Fibroblast of skin of scalp (primary cell): ENCODE results near the gene KLC3. TPM values are rescaled to one million over a fixed set of nuclear protein-coding genes. Genes with fewer than 3 reads are reported as not detected.
"Not testable (repeated sequence)": the region's sequence is repeated elsewhere in the genome, so short reads cannot be mapped to it uniquely, and the experiment has no call there.

ENCODE experiments used
- DNase-seq: peaks from one replicate; pipeline ENCODE4 v3.0.0-alpha.2; 2013
- polyA plus RNA-seq, 2 experiments: library from polyadenylated mRNA; unstranded; fragments of 120-200 nt; gene quantifications; one replicate each; pipeline ENCODE4 v1.2.1, GENCODE V29; 2013; ENCODE audit not compliant: insufficient read length in 2 of 2

Gene KLC3
- polyA plus RNA-seq (2013, experiment 1 of 2; ENCODE audit: insufficient read length): 0.08 TPM
- 0.22 TPM for polyA plus RNA-seq (2013, experiment 2 of 2; ENCODE audit: insufficient read length)

DNA sequence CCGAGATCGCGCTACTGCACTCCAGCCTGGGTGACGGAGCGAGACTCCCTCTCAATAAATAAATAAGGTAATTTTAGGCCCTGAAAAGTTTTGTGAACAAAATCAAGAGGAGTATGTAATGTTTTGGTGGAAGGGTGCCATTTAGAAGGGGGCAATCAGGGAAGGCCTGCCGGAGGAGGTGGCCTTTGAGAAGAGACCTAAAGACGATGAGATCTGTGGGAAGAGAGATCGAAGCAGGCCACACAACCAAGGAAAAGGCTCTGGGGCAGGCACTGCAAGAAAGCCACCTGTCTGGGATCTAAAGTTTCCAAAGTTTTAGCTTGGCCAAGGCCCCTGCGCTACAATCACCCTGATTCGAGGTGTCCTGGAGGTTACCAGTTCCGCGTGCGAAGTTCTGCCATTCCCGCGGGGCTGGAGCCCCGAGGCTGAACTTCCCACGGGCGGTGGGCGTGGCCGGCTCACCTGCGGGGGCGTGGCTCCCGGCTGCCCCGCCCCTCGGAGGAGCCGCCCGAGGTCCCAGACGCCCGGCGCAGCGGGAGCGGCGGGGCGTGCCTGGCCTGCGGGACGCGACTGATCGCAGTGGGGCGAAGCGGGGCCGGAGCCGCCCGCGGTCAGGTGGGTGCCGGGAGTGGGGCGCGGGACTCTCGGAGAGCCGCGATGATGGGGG, at the start of gene KLC3:
KLC3 (plus strand) TSS at position 519 of the 667 bp plus-strand sequence. CDS start 4,792 bp downstream, outside the sequence.
- no peak for DNase-seq

DNA sequence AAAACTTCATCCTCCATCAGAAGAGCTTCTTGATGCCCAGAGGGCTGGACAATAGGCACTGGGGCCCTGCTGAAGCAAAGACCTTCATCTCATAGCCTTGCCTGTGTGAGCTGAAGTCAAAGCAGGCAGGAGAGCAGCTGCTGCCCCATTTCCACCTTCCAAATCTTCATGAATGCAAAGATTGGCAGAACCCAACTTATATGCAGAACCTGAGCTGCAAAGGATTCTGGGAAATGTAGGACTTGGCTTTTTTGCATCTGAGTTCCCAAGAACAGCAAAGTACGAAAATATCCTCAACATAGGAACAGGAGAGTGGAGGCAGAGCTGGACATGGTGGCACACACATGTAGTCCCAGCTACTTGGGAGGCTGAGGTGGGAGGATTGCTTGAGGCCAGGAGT, 48.7 kb upstream of the KLC3 start:
- no peak for DNase-seq

DNA sequence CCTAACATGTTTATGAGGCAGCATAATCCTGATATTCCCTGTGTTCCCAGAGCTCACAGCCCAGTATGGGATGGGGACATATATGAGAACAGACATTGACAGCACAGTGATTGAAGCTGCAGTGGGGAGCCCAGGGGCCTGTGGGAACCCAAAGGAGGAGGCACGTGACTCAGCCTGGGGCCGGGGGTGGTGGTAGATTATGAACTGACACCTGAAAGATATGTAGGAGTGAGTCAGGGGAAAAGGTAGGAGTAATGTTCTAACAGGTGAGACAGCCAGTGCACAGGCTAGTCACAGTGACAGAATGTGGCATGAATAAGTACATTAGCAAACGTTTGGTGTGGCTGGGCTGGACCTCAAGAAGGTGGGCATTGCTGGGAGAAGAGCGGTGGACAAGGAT, 46.9 kb upstream of the KLC3 start:
- DNase-seq: no peak

DNA sequence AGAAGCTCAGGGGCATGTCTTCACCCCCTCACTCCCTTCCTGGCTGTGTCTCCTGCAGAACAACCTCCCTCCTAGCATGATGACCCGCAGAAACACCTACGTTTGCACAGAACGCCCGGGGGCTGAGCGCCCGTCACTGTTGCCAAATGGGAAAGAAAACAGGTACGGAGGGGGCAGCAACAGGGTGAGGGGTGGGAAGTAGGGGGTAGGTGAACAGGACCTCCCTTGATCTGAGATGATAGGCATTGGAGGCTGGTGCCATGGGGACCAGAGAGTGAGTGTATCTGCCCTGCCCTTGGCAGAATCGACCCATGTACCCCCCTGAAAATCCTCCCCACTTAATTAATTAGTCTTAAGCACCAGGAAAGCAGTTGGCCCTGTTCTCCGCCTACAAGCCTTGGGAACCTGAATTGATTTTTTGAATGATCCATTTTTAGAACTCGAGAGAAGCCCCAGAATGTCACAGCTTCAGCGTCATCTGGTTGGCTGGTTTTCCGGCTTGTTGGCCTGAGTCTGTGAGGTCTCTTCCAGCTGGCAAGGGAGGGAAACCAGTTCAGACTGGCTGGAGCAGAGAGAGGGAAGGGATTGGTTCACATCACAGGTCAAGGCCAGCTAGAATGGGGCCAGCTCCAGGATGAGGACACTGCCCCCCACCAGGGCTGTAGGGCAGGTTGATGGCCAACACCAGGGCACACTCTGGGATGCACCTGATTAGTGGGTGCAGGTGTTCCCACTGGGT, 46.1 kb upstream of the KLC3 start:
- no peak for DNase-seq

DNA sequence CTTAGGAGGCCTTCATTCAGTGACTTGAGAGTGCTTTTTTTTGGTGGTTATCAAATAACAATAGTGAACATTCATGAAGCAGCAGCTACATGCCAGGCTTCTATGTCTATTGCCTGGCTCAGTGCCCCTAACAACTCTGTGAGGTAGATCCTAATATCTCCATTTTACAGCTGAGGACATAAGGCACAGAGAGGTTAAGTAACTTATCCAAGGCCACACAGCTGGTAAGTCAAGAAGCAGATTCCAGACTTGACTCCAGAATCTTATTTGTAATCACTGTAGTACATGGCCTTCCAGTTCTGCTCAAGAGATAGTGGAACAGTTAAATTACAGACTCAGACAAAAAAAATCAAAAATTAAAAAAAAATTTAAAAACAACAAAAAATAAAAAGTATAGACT, 44.7 kb upstream of the KLC3 start:
- no peak for DNase-seq

DNA sequence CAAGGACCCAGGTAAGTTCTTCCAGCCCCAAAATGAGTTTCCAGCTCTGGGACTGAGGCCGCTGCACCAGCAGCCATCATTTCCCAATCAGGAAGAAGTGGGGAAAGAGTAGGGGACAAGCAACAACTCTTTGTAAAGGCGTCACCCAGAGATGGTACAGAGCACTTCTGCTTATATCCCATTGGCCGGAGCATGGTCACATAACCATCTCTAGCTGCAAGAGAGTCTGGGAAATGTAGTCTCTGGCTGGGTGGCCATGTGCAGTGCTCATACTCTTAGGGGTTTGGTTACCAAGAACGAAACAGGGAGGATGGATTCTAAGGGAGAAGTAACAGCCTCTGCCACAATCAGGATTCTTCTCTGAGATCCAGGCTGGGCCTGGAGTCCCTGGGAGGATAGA, 44.2 kb upstream of the KLC3 start:
- DNase-seq: no peak

DNA sequence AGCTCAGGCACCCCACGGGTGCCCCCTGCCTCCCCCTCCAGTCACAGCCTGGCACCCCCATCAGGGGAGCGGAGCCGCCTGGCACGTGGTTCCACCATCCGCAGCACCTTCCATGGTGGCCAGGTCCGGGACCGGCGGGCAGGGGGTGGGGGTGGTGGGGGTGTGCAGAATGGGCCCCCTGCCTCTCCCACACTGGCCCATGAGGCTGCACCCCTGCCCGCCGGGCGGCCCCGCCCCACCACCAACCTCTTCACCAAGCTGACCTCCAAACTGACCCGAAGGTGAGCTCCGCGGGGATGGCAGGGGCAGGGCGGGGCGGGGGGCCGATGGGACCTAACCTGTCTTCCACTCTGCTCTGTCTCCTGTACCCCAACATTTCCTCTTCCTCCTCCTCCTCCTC, 42.9 kb upstream of the KLC3 start:
- no peak for DNase-seq

DNA sequence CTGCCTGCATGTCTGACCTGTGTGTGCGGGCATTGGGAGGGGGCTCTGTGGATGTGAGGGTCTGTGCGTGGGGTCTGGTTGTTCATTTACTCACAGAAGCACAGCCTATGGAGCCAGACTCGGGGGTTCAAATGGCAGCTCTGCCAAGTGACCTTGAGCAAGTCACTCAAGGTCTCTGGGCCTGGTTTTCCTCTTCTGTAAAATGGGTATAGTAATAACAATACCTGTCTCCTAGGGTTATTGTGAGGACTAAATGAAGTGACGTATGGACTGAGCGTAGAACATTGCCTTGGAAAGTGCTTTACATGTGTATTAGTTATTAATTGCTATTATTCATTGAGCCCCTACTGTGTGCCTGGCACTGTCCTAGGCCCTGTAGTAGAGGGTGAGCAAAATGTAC, 42.3 kb upstream of the KLC3 start:
- DNase-seq: no peak

DNA sequence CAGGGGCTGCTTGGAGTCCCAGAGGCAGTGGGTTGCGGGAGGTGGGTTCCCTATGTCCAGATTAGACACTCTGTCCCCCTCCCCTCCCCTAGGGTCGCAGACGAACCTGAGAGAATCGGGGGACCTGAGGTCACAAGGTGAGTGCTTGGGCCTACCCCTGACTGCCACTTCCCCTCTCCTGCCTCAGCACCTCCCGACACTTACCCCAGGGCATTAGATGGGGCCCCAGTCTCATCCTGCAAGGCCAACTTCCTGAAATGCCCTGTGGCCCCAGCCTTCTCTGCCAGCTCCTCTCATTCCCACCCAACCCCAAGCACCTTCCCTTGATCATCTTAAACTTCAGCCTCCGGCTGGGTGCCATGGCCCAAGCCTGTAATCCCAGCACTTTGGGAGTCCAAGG, 40.8 kb upstream of the KLC3 start:
- DNase-seq: no peak

DNA sequence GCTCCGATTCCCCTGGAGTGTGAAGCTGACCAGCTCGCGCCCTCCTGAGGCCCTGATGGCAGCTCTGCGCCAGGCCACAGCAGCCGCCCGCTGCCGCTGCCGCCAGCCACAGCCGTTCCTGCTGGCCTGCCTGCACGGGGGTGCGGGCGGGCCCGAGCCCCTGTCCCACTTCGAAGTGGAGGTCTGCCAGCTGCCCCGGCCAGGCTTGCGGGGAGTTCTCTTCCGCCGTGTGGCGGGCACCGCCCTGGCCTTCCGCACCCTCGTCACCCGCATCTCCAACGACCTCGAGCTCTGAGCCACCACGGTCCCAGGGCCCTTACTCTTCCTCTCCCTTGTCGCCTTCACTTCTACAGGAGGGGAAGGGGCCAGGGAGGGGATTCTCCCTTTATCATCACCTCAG, 38.1 kb upstream of the KLC3 start:
- DNase-seq: no peak

DNA sequence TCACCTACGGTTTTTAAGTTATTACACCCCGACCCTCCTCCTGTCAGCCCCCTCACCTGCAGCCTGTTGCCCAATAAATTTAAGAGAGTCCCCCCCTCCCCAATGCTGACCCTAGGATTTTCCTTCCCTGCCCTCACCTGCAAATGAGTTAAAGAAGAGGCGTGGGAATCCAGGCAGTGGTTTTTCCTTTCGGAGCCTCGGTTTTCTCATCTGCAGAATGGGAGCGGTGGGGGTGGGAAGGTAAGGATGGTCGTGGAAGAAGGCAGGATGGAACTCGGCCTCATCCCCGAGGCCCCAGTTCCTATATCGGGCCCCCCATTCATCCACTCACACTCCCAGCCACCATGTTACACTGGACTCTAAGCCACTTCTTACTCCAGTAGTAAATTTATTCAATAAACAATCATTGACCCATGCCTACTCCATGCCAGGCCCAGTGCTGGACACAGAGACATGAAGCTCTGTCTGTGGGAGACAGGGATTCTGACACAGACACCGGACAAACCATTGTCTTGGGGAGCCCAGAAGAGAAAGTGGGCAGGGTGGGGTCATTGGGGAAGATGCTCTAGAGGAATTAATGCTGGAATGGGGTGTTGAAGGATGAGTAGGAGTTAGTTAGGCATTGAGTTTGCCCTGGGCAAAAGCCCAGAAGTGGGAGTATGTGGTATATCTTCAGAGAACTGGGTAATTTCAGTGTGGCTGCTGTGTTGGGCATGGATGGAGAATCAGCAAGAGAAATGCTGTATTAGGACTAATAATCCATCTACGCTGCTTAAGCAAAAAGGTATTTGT, 37.1 kb upstream of the KLC3 start:
- no peak for DNase-seq

DNA sequence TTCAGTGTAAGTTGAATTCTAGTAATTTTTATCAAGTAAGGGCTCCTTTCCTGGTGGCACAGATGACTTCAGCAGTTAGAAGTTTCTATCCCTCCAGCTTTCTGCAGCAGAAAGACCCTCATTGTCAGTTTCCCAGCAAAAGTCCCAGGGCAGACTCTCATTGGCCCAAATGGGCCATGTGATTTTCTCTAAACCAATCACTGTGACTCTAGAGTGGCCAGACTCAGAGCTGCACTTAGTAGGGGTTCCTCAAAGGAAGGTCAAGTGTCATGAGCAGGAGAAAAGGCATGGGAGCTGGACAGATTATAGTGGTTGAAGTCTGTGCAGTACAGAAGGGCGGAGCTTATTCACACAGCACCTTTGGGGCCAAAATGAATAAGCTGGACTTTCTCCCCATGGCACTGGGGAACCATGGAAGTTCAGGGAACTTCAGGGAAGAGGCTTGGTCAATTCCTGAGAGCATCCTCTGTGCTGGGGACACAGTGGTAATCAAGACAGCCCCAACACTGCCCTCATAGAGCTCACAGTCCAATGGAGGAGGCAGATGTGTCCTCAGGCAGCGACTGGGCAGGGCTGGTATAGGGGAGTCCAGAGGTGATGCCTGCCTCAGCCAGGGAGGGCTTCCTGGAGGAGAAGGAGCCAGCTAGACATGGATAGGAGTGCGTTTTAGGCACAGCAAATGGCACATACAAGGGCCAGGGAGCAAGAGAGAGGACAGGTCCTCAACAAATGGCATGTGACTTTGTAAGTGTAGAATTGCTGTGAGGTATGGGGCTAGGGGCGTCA, 36.2 kb upstream of the KLC3 start:
- DNase-seq: no peak

DNA sequence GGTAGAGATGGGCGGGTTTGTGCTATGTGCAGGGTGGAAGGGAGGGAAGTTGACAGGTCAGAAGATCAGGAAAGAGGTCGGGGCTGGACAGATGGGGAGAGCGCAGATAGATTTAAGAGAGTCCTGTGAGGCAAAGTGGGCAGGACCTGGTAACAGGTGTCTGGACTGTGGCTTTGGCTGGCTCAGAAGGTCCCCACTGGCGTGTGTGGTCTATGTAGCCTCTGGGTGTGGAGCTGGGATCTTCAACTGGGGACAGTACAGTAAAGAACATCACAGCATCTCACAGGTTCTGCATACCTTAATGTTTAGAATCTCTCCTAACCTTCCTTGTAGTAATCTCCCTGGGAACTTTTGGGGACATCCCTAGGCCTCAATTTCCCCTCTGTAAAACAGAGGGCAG, 35.5 kb upstream of the KLC3 start:
- no peak for DNase-seq

DNA sequence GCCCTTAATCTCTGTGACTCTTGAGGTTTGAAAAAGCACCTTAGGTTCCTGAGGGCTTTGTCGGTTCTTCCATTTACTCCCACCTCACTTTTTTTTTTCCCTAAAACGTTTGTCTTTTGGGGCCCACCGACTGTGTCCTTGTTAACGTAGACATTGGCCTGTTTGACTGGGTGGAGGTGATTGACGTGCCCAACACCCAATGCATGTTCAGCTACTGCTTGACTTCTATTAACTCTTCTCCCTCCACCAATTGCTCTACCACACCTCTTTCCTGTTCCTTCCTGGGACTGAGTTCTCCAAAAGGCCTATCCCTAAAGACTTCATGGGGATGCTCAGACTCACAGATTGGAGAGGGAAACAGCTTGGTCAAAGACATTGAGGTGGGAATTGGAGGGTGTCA, 35.1 kb upstream of the KLC3 start:
- DNase-seq: peak; percentile 34

DNA sequence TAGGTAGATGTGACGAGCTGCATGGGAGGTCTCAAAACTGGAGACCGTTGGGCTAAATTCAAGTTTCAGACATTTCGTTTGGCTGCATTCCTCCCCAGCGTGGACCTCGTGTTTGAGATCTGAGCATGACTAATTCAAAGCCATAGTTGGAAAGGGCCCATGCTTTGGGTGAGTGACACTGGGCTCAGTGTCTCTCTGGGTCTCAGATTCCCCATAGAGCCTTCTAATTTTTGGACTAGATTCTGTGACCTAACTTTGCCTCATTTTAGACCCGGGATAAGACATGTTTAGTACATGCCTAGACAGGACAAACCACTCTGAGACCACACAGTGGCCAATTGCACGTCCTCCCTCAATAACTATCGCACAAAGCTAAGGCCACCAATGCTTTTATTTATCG, 34.5 kb upstream of the KLC3 start:
- no peak for DNase-seq

DNA sequence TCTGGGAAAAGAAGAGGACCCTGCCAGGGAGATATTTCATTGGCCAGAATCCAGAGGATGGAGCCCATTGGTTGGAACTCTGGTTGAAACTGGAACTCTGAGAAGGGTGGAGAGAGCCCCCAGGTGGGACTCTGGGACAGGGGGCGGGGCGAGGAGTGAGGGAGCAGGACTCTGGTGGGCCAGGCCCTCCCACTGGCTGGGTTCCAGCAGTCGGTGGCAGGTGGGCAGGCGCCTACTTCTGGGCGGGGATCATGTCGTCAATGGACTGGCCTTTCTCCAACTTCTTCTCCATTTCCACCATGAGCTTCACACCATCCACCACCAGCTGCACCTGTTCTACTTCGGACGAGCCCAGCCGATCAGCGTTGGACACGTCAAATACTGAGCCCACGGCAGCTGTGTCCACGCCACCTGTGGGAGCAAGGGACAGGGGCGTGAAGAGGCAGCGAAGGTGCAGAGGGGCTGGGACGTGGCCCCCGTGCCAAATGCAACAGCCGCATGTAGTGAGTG, 34.0 kb upstream of the KLC3 start:
- DNase-seq: no peak

DNA sequence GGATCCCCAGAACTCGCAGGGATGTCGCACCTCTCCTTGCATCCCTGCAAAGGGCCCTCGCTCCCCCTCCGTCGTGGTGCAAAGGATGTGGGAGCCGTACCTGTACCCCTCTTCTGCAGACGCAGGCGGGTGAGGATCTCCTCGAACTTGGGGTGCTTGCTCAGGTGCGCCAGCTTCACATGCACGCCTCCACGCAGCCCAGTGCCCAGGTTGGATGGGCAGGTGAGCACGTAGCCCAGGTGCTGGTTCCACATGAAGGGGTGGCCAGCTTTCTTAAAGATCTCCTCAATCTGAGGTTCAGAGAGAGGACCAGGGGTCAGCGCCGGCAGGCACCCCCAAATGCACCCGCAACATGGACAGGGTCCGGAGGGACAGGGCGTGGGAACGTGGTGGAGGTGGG, 33.2 kb upstream of the KLC3 start:
- DNase-seq: no peak

DNA sequence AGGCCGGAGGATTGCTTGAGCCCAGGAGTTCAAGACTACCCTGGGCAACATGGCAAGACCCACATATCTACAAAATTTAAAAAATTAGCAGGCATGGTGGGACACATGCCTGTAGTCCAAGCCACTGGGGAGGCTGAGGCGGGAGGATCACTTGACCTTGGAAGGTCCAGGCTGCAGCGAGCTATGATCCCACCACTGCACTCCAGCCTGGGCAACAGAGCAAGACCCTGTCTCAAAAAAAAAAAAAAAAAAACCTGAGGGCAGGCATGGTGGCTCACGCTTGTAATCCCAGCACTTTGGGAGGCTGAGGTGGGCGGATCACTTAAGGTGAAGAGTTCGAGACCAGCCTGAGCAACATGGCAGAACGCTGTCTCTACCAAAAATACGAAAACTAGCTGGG, 31.2 kb upstream of the KLC3 start:
- not testable (repeated sequence) for DNase-seq

DNA sequence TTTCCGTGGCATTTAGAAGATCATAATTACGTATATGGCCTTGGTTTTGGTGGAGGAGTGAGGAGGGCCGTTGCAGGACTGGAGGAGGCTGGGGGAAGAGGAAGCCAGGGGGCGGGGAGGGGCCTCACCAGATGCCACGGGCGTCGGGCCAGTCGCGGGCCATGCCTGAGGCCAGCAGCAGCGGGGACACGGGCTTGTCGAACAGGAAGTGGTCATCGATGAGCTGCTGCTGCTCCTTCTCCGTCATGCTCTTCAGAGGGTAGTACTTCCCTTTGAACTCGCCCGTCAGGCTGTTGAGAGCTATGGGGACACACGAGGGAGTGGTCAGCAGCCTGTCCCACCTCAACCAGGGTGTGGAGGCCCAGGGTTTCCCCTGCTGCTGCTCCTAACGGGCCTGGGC, 28.9 kb upstream of the KLC3 start:
- no peak for DNase-seq

DNA sequence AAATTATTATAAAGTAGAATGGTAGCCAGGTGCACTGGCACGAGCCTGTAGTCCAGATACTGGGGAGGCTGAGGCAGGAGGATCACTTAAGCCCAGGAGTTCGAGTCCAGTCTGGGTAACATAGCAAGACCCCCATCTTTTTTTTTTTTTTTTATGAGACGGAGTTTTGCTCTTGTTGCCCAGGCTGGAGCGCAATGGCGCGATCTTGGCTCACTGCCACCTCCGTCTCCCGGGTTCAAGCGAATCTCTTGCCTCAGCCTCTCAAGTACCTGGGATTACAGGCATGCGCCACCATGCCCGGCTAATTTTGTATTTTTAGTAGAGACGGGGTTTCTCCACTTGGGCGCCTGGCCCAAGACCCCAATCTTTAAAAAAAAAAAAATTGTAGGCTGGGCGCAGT, 28.3 kb upstream of the KLC3 start:
- not testable (repeated sequence) for DNase-seq

DNA sequence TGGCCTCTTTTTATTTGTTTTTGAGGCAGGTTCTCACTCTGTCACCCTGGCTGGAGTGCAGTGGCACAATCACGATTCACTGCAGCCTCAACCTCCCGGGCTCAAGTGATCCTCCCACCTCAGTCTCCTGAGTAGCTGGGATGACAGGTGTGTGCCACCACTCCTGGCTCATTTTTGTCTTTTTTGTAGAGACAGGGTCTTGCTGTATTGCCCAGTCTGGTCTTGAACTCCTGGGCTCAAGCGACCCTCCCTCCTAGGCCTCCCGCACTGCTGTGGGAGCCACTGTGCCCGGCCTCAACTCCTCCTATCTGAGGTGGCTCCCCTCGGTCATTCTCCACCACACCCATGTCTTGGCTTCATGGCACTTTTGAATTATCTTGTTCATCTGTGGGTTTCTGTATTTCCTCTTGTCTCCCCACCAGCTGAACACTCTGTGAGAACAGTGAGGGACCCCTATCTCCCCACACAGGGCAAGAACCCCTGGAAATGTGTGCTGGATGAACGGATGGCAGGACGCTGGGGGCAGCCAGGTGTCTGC, 25.8 kb upstream of the KLC3 start:
- DNase-seq: no peak

DNA sequence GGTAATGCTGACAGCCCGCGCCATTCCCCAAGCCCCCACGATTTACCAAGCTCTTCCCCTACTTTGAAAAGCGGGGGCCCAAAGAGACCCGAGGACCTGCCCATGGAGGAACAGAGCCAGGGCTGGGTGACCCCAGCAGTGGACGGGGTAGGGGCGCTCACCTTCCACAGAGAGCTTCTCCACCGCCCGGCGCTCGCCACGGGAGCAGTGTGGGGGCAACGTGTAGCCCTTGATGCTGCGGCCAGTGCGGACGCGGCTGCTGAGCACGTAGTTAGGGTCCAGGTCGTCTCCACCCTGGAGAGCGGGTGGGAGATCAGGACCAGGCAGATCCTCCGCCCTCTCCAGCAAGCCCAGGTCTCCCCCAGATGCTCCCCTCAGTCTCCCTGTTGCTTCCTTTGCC, 25.2 kb upstream of the KLC3 start:
- no peak for DNase-seq
